ENCODE measurements around the gene PRDX2.

Gene PRDX2

GRCh38 chr19:12749938-12750521, 51.6 kb downstream of the PRDX2 start:
- TF ChIP-seq CTCF (IDR thresholded peaks at IDR 0.05; ENCODE audit: low read depth, low read length, missing control alignments) = no peak
- Histone ChIP-seq H3K4me3 (ENCODE audit: low read depth, low read length) (no peak overlapping the region), H3K27ac (no peak overlapping the region), H3K27me3 (replicated peaks) (peaks cover 8% of the 10 kb centered on the region), H3K36me3 (replicated peaks) (peaks cover 17% of the 10 kb centered on the region)
- in situ Hi-C loops (cut with HindIII; ENCODE audit: low pct_ligation_motif_present, low sequenced_read_pairs) = no loop called here
- DNase-seq = peak; percentile 39

- no peak for TF ChIP-seq CTCF (IDR thresholded peaks at IDR 0.05; ENCODE audit: low read depth, low read length, missing control alignments)
- Histone ChIP-seq H3K27me3 (replicated peaks) (peaks cover 8% of the 10 kb centered on the region), H3K4me3 (ENCODE audit: low read depth, low read length) (no peak overlapping the region), H3K36me3 (replicated peaks) (peaks cover 20% of the 10 kb centered on the region), H3K27ac (no peak overlapping the region)
- in situ Hi-C loops (cut with HindIII; ENCODE audit: low pct_ligation_motif_present, low sequenced_read_pairs) = no loop called here
- DNase-seq = no peak
Observed at GRCh38 chr19:12748489-12748888, 53.1 kb downstream of the PRDX2 start.
